Panc1 (cell line): ENCODE data around the gene COTL1. TPM values are rescaled to one million over a fixed set of nuclear protein-coding genes. Genes with fewer than 3 reads are reported as not detected.

ENCODE experiments used
- ATAC-seq: fragments of 200-7000 bp; cut with Tn5 transposase; 2 replicates; pipeline ENCODE4 v1.9.1; 2020; ENCODE audit warnings: mild to moderate bottlenecking, moderate library complexity
- BruUV-seq: library from RNA; stranded (reverse); fragments of 400-500 nt; replicated peaks from 2 replicates; lab custom pipeline; 2021; lab: Mats Ljungman, UMichigan
- CTCF ChIA-PET: fragments of 300-600 bp; sonication (Branson Sonifier 250); formaldehyde crosslinking; loops from one replicate; lab custom pipeline; 2022; ENCODE audit warnings: antibody characterized with exemption; lab: Charles Lee
- POLR2A ChIA-PET: fragments of 300-600 bp; sonication (Branson Sonifier 250); formaldehyde crosslinking; loops from one replicate; lab custom pipeline; 2022; ENCODE audit warnings: antibody characterized with exemption; lab: Charles Lee
- DNase-seq: peaks from one replicate; pipeline ENCODE4 v3.0.0-alpha.2; 2010; ENCODE audit warnings: low read depth, low spot score
- H3K27ac ChIP-seq: 2 replicates; pipeline ENCODE4 v1.5.1; 2011; ENCODE audit warnings: mild to moderate bottlenecking, low read length, inconsistent platforms
- H3K27me3 ChIP-seq: fragments of 200-500 bp; sonication (Bioruptor generic); 2 replicates; pipeline ENCODE4 v1.6.0; 2014; ENCODE audit warnings: low read length, inconsistent platforms; ENCODE audit not compliant: control insufficient read depth, insufficient read depth
- H3K36me3 ChIP-seq: fragments of 200-500 bp; sonication (Bioruptor generic); 2 replicates; pipeline ENCODE4 v1.5.1; 2014; ENCODE audit warnings: inconsistent platforms, mild to moderate bottlenecking, low read length, moderate library complexity; ENCODE audit not compliant: control insufficient read depth, insufficient read depth
- H3K4me1 ChIP-seq: 2 replicates; pipeline ENCODE4 v1.5.1; 2011; ENCODE audit warnings: inconsistent platforms, mild to moderate bottlenecking, low read length, moderate library complexity; ENCODE audit not compliant: control insufficient read depth, insufficient read depth
- H3K4me3 ChIP-seq, 2 experiments: 2 replicates each; pipeline ENCODE4 v1.5.1; 2011 to 2012; ENCODE audit warnings: low read depth in 2 of 2, low read length in 2 of 2, mild to moderate bottlenecking in 2 of 2, inconsistent platforms in 1 of 2, moderate library complexity in 1 of 2
- H3K9me3 ChIP-seq: fragments of 200-500 bp; sonication (Bioruptor generic); 2 replicates; pipeline ENCODE4 v1.5.1; 2014; ENCODE audit warnings: low read depth, mild to moderate bottlenecking, inconsistent platforms, low read length, moderate library complexity; ENCODE audit not compliant: control insufficient read depth, insufficient read depth
- CTCF ChIP-seq: fragments of 450-650 bp; IDR thresholded peaks from 2 replicates; pipeline ENCODE4 v1.5.1; 2017; ENCODE audit warnings: mild to moderate bottlenecking
- POLR2AphosphoS5 ChIP-seq: IDR thresholded peaks from 2 replicates; pipeline ENCODE4 v1.6.1; 2012; ENCODE audit warnings: mild to moderate bottlenecking, low read depth, low read length, moderate library complexity
- SIN3A ChIP-seq: IDR thresholded peaks from 2 replicates; pipeline ENCODE4 v1.6.1; 2012; ENCODE audit warnings: low read depth, mild to moderate bottlenecking, low read length, moderate library complexity, borderline replicate concordance; ENCODE audit not compliant: insufficient read depth
- TCF7L2 ChIP-seq: IDR thresholded peaks from 2 replicates; pipeline ENCODE4 v1.6.1; 2011; ENCODE audit warnings: mild to moderate bottlenecking, low read depth, low read length, inconsistent platforms
- in situ Hi-C: cut with HindIII; loops from 2 replicates; pipeline ENCODE4 v1.10.0; 2016; ENCODE audit warnings: low sequenced_read_pairs, low pct_unique_long_range_greater_than_20kb
- intact Hi-C: fragments of 100-400 bp; cut with micrococcal nuclease; formaldehyde crosslinking; loops from one replicate; pipeline ENCODE4 v1.10.0; 2022; ENCODE audit not compliant: unreplicated experiment
- total RNA-seq: library from RNA; stranded (reverse); gene quantifications from one replicate; pipeline ENCODE4 v1.2.1, GENCODE V29; 2021; ENCODE audit not compliant: unreplicated experiment
- TF ChIP-seq, protein P1 (sequence below), 2 experiments: IDR thresholded peaks; 2 replicates each; pipeline ENCODE4 v1.6.1; 2011 to 2012; ENCODE audit warnings: low read depth in 2 of 2, control low read depth in 1 of 2, low read length in 1 of 2, mild to moderate bottlenecking in 1 of 2, moderate library complexity in 1 of 2; ENCODE audit not compliant: insufficient read depth in 1 of 2

Gene COTL1
- total RNA-seq, 1 experiment from 2014 or later, result 302 TPM

GRCh38 chr16:84641643-84642358 is 23.9 kb upstream of the COTL1 start:
- in situ Hi-C loops, result no loop called here
- TF ChIP-seq CTCF (no peak), TCF7L2 (no peak), POLR2AphosphoS5 (no peak), SIN3A (no peak)
- TF ChIP-seq, protein P1, sequence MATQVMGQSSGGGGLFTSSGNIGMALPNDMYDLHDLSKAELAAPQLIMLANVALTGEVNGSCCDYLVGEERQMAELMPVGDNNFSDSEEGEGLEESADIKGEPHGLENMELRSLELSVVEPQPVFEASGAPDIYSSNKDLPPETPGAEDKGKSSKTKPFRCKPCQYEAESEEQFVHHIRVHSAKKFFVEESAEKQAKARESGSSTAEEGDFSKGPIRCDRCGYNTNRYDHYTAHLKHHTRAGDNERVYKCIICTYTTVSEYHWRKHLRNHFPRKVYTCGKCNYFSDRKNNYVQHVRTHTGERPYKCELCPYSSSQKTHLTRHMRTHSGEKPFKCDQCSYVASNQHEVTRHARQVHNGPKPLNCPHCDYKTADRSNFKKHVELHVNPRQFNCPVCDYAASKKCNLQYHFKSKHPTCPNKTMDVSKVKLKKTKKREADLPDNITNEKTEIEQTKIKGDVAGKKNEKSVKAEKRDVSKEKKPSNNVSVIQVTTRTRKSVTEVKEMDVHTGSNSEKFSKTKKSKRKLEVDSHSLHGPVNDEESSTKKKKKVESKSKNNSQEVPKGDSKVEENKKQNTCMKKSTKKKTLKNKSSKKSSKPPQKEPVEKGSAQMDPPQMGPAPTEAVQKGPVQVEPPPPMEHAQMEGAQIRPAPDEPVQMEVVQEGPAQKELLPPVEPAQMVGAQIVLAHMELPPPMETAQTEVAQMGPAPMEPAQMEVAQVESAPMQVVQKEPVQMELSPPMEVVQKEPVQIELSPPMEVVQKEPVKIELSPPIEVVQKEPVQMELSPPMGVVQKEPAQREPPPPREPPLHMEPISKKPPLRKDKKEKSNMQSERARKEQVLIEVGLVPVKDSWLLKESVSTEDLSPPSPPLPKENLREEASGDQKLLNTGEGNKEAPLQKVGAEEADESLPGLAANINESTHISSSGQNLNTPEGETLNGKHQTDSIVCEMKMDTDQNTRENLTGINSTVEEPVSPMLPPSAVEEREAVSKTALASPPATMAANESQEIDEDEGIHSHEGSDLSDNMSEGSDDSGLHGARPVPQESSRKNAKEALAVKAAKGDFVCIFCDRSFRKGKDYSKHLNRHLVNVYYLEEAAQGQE (IDR thresholded peaks at IDR 0.05; ENCODE audit: insufficient read depth in 1 of 2, low read depth in 2 of 2, low read length in 1 of 2), result no peak
- no peaks in the 10 kb centered on the region for H3K36me3 ChIP-seq
- CTCF ChIA-PET, result no interaction called here
- no TSS peak for BruUV-seq
- no peak overlapping the region for H3K27ac ChIP-seq
- intact Hi-C loops, result no loop called here
- H3K27me3 ChIP-seq, result no peaks in the 10 kb centered on the region
- H3K9me3 ChIP-seq, result no peaks in the 10 kb centered on the region
- DNase-seq (no peak), ATAC-seq (no peak)
- POLR2A ChIA-PET, result interaction anchor here (0.9 kb wide), 1 partner anchor 92 kb away, joined by 3 read pairs; no protein-coding TSS in a partner anchor
- H3K4me1 ChIP-seq, result peaks cover 4% of the 10 kb centered on the region; the same call in 1 of the 2 replicates
- no peak overlapping the region for H3K4me3 ChIP-seq

GRCh38 chr16:84640145-84640544 is 22.3 kb upstream of the COTL1 start:
- Histone ChIP-seq H3K27ac (no peak overlapping the region), H3K9me3 (no peaks in the 10 kb centered on the region), H3K27me3 (no peaks in the 10 kb centered on the region), H3K4me1 (peaks cover 4% of the 10 kb centered on the region; the same call in 1 of the 2 replicates), H3K36me3 (no peaks in the 10 kb centered on the region), H3K4me3 (no peak overlapping the region)
- ChIA-PET CTCF (no interaction called here), POLR2A (no interaction called here)
- TF ChIP-seq POLR2AphosphoS5 (no peak), CTCF (no peak), TCF7L2 (no peak), SIN3A (no peak)
- TF ChIP-seq, protein P1 (IDR thresholded peaks at IDR 0.05; ENCODE audit: insufficient read depth in 1 of 2, low read depth in 2 of 2, low read length in 1 of 2), result no peak
- no TSS peak for BruUV-seq
- in situ Hi-C loops (no loop called here), intact Hi-C loops (no loop called here)
- DNase-seq (no peak), ATAC-seq (no peak)
